Caco-2 (cell line): ENCODE data around the gene SLC10A1. TPM values are rescaled to one million over a fixed set of nuclear protein-coding genes. Genes with fewer than 3 reads are reported as not detected.
A peak's percentile ranks its signal among the peaks of the same experiment; 100 is the strongest.

Experiments
- Bru-seq: library from RNA; stranded (reverse); fragments of 400-500 nt; gene quantifications from one replicate; lab custom pipeline; 2021; lab: Mats Ljungman, UMichigan
- BruChase-seq, 2 experiments: library from RNA; stranded (reverse); fragments of 400-500 nt; gene quantifications; one replicate each; lab custom pipeline; 2021; lab: Mats Ljungman, UMichigan
- BruUV-seq: library from RNA; stranded (reverse); fragments of 400-500 nt; replicated peaks from 2 replicates; lab custom pipeline; 2021; lab: Mats Ljungman, UMichigan
- CTCF ChIA-PET: fragments of 300-600 bp; sonication (Branson Sonifier 250); formaldehyde crosslinking; loops from one replicate; lab custom pipeline; 2022; ENCODE audit warnings: antibody characterized with exemption; lab: Charles Lee
- POLR2A ChIA-PET: fragments of 300-600 bp; sonication (Branson Sonifier 250); formaldehyde crosslinking; loops from one replicate; lab custom pipeline; 2022; ENCODE audit warnings: antibody characterized with exemption; lab: Charles Lee
- DNase-seq, 2 experiments: peaks; one replicate each; pipeline versions ENCODE4 v3.0.0 to v3.0.0-alpha.2; 2020 to 2022
- H3K27me3 ChIP-seq: replicated peaks from 2 replicates; pipeline ENCODE4 v1.6.0; 2011; ENCODE audit warnings: low read length; ENCODE audit not compliant: control insufficient read depth, insufficient read depth
- H3K36me3 ChIP-seq: 2 replicates; pipeline ENCODE4 v1.5.1; 2011; ENCODE audit warnings: low read length; ENCODE audit not compliant: control insufficient read depth, insufficient read depth
- H3K4me1 ChIP-seq: fragments of 250-450 bp; sonication (Bioruptor Pico); 2 replicates; pipeline ENCODE4 v1.5.1; 2020; ENCODE audit warnings: mild to moderate bottlenecking
- H3K4me3 ChIP-seq: 2 replicates; pipeline ENCODE4 v1.5.1; 2011; ENCODE audit warnings: low read depth, mild to moderate bottlenecking, control low read depth, low read length
- H3K9me3 ChIP-seq: fragments of 250-450 bp; sonication (Bioruptor Pico); 2 replicates; pipeline ENCODE4 v1.5.1; 2020; ENCODE audit warnings: mild to moderate bottlenecking, moderate library complexity
- H3K27ac Mint-ChIP-seq: one replicate; pipeline ENCODE4 v1.8.0; 2022; ENCODE audit warnings: mixed read lengths; ENCODE audit not compliant: unreplicated experiment
- H3K27me3 Mint-ChIP-seq: one replicate; pipeline ENCODE4 v1.8.0; 2022; ENCODE audit warnings: mixed read lengths; ENCODE audit not compliant: insufficient read depth, unreplicated experiment
- H3K36me3 Mint-ChIP-seq: one replicate; pipeline ENCODE4 v1.8.0; 2022; ENCODE audit warnings: mild to moderate bottlenecking, mixed read lengths; ENCODE audit not compliant: insufficient read depth, unreplicated experiment
- H3K4me1 Mint-ChIP-seq: one replicate; pipeline ENCODE4 v1.8.0; 2022; ENCODE audit warnings: low read depth, mixed read lengths; ENCODE audit not compliant: unreplicated experiment
- H3K4me3 Mint-ChIP-seq: one replicate; pipeline ENCODE4 v1.8.0; 2022; ENCODE audit warnings: mild to moderate bottlenecking, moderate library complexity, mixed read lengths; ENCODE audit not compliant: unreplicated experiment
- H3K9me3 Mint-ChIP-seq: one replicate; pipeline ENCODE4 v1.8.0; 2022; ENCODE audit warnings: mixed read lengths; ENCODE audit not compliant: unreplicated experiment
- intact Hi-C: fragments of 100-400 bp; cut with micrococcal nuclease; formaldehyde crosslinking; loops from one replicate; pipeline ENCODE4 v1.10.0; 2022; ENCODE audit not compliant: unreplicated experiment
- long read RNA-seq: library from polyadenylated mRNA; stranded (forward); transcript quantifications from one replicate; pipeline ENCODE4 v2.0.0, GENCODE V29; 2022
- total RNA-seq: library from RNA; stranded (reverse); gene quantifications from 2 replicates; pipeline ENCODE4 v1.2.3, GENCODE V29; 2022
- TF ChIP-seq, protein P1 (sequence below), 2 experiments: fragments of 200-600 bp in 1 of 2; IDR thresholded peaks; 1 replicate in 1 of 2; 2 replicates in 1 of 2; pipeline versions ENCODE4 v1.5.1 to v1.8.0; 2011 to 2022; ENCODE audit warnings: antibody characterized with exemption in 1 of 2, control low read depth in 1 of 2, inconsistent platforms in 1 of 2, low read depth in 1 of 2, low read length in 1 of 2, mild to moderate bottlenecking in 1 of 2, moderate library complexity in 1 of 2; ENCODE audit not compliant: insufficient read depth in 1 of 2, severe bottlenecking in 1 of 2, unreplicated experiment in 1 of 2

Gene SLC10A1
- total RNA-seq: 2.6 and 3.8 TPM in 2 replicates
- Bru-seq, nascent RNA: percentile 48 among the genes with signal in this experiment
- BruChase-seq, experiment 1, labeled RNA remaining after a 2-hour chase: percentile 42 among the genes with signal in this experiment
- percentile 53 among the genes with signal in this experiment for BruChase-seq, experiment 2, labeled RNA remaining after a 6-hour chase
- long read RNA-seq, transcript SLC10A1-201 (5 exons, 2,049 nt): major isoform, 7 of 25 reads
- long read RNA-seq, partial matches to known transcripts: 0 of 25 reads
- long read RNA-seq, other reads (novel, unspliced or antisense): 18 of 25 reads

DNA sequence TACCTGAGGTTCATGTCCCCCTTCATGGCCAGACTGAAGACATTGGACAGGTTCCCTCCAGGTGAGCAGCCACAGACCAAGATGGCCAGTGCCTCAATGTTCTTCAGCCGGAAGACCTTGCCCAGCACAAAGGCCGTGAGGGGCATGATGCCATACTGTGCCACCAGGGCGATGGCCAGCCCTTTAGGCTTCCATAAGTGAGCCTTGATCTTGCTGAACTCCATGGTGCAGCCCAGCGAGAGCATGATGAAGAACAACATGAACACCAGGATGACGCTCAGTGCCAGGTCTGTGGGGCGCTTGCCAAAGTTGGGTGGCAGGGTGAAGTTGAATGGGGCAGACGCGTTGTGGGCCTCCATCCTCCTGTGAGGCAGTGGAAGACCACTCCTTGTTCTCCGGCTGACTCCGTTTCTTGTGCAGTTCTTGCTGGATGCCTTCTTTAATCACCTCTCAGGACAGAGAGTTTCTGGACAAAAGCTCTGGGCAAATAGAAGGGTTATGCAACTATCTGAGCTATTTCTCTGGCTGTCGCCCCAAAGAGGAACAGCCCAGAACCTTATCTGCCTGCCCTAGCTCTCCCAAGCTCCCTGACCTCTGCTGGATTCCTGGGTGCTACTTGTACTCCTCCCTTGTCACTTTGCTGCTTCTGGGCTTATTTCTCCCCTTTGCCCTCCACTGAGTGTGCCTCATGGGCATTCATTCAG, at the start of gene SLC10A1:
TSS of gene SLC10A1 (minus strand) at position 445 of the 704 bp plus-strand sequence. CDS start at position 359, 86 bp downstream.
- BruUV-seq: TSS peak; percentile 69
- peak; percentile 46 to 56 for DNase-seq
- peaks cover 21% of the 10 kb centered on the region for H3K4me1 Mint-ChIP-seq
- H3K36me3 ChIP-seq: no peaks in the 10 kb centered on the region
- ChIA-PET CTCF (interaction anchor here (0.5 to 1.3 kb wide), 5 partner anchors 66 to 277 kb away, joined by 3 to 16 read pairs (median 3); partner anchors contain the start of gene CCDC177), POLR2A (interaction anchor here (0.5 to 1.3 kb wide), 3 partner anchors 24 to 173 kb away, joined by 3 to 12 read pairs (median 5); partner anchors contain the start of gene SRSF5)
- H3K27ac Mint-ChIP-seq: peak within 1 kb of the TSS; percentile 79
- no peak within 1 kb of the TSS for H3K4me3 ChIP-seq
- peak within 1 kb of the TSS; percentile 16 for H3K4me3 Mint-ChIP-seq
- no peaks in the 10 kb centered on the region for H3K9me3 ChIP-seq
- intact Hi-C loops: loop anchor here (1.0 kb wide), 1 partner anchor 12 kb away; no protein-coding TSS in a partner anchor
- TF ChIP-seq, protein P1, sequence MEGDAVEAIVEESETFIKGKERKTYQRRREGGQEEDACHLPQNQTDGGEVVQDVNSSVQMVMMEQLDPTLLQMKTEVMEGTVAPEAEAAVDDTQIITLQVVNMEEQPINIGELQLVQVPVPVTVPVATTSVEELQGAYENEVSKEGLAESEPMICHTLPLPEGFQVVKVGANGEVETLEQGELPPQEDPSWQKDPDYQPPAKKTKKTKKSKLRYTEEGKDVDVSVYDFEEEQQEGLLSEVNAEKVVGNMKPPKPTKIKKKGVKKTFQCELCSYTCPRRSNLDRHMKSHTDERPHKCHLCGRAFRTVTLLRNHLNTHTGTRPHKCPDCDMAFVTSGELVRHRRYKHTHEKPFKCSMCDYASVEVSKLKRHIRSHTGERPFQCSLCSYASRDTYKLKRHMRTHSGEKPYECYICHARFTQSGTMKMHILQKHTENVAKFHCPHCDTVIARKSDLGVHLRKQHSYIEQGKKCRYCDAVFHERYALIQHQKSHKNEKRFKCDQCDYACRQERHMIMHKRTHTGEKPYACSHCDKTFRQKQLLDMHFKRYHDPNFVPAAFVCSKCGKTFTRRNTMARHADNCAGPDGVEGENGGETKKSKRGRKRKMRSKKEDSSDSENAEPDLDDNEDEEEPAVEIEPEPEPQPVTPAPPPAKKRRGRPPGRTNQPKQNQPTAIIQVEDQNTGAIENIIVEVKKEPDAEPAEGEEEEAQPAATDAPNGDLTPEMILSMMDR (IDR thresholded peaks at IDR 0.05; ENCODE audit: insufficient read depth in 1 of 2, low read depth in 1 of 2, low read length in 1 of 2, severe bottlenecking in 1 of 2, unreplicated experiment in 1 of 2): no peak
- H3K27me3 Mint-ChIP-seq: no peaks in the 10 kb centered on the region
- H3K4me1 ChIP-seq: peaks cover 24% of the 10 kb centered on the region
- peaks cover 5% of the 10 kb centered on the region for H3K9me3 Mint-ChIP-seq
- no peaks in the 10 kb centered on the region for H3K36me3 Mint-ChIP-seq
- no peaks in the 10 kb centered on the region for H3K27me3 ChIP-seq

DNA sequence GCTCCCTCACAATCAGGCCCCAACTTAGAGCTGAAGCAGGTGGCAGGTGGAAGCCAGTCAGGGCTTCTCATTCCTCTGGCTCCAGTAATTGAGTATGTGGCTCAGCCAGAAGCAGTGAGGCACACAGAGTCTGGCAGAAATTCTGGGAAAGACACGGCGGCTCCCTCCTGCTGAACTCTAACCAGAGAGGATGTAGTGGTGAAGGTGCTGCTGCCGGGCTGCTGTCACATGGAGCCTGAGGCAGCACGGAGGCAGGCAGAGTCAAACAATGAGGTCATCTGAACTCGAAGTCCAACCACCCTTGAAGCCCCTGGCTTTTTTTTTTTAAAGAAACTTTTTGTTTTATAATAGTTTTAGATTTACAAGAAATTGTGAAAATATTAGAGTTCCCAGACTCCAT, 48.7 kb upstream of the SLC10A1 start:
- H3K27me3 Mint-ChIP-seq: no peaks in the 10 kb centered on the region
- ChIA-PET CTCF (no interaction called here), POLR2A (no interaction called here)
- peaks cover 5% of the 10 kb centered on the region for H3K36me3 Mint-ChIP-seq
- no peaks in the 10 kb centered on the region for H3K4me1 Mint-ChIP-seq
- peak in 1 of 2 experiments; percentile 41 for DNase-seq
- TF ChIP-seq, protein P1 (IDR thresholded peaks at IDR 0.05; ENCODE audit: insufficient read depth in 1 of 2, low read depth in 1 of 2, low read length in 1 of 2, severe bottlenecking in 1 of 2, unreplicated experiment in 1 of 2): no peak
- intact Hi-C loops: no loop called here
- no peak overlapping the region for H3K27ac Mint-ChIP-seq
- H3K4me3 Mint-ChIP-seq: no peak overlapping the region
- peaks cover 7% of the 10 kb centered on the region for H3K4me1 ChIP-seq
- no peaks in the 10 kb centered on the region for H3K9me3 ChIP-seq
- no peaks in the 10 kb centered on the region for H3K36me3 ChIP-seq
- no TSS peak for BruUV-seq
- H3K27me3 ChIP-seq: no peaks in the 10 kb centered on the region
- no peak overlapping the region for H3K4me3 ChIP-seq
- H3K9me3 Mint-ChIP-seq: no peaks in the 10 kb centered on the region

DNA sequence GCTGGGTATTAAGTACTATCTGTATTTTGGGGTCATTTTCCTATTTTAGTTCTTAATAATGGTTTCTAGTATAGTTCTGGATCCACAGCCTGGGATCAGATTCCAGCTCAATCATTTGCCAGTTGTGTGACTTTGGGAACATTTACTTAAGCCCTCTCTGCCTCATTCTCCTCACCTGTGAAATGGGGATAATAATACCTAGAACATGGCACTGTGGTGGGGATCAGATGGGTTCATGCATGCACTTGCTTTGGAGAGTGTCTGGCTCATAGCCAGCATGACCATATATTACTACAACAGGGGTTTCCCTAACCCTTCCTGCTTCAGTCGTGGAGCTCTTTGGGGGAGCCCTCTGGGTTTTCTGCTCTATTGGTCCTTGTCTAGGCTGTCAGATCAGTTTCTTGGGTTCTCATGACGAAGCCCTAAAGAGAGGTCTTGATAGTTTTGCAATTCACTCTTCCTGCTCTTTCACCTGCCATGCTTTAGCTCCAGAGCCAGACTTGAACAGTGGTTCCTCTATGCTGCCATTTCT, 48.1 kb upstream of the SLC10A1 start:
- no peaks in the 10 kb centered on the region for H3K9me3 ChIP-seq
- TF ChIP-seq, protein P1 (IDR thresholded peaks at IDR 0.05; ENCODE audit: insufficient read depth in 1 of 2, low read depth in 1 of 2, low read length in 1 of 2, severe bottlenecking in 1 of 2, unreplicated experiment in 1 of 2): no peak
- Mint-ChIP-seq H3K4me1 (no peaks in the 10 kb centered on the region), H3K27ac (no peak overlapping the region), H3K36me3 (peaks cover 1% of the 10 kb centered on the region), H3K27me3 (no peaks in the 10 kb centered on the region), H3K4me3 (no peak overlapping the region), H3K9me3 (no peaks in the 10 kb centered on the region)
- POLR2A ChIA-PET: no interaction called here
- no peak for DNase-seq
- peaks cover 2% of the 10 kb centered on the region for H3K4me1 ChIP-seq
- BruUV-seq: no TSS peak
- no peak overlapping the region for H3K4me3 ChIP-seq
- CTCF ChIA-PET: no interaction called here
- H3K36me3 ChIP-seq: no peaks in the 10 kb centered on the region
- intact Hi-C loops: no loop called here
- no peaks in the 10 kb centered on the region for H3K27me3 ChIP-seq
